ENCODE measurements around the gene LPIN1.

- TF ChIP-seq CTCF (IDR thresholded peaks at IDR 0.05; ENCODE audit: low read depth, low read length): peak; percentile 56
- TF ChIP-seq EZH2phosphoT487 (IDR thresholded peaks at IDR 0.05; ENCODE audit: low read depth): no peak
Measured at GRCh38 chr2:11738589-11739436, 7.6 kb upstream of the LPIN1 start.

Data from OCI-LY3 (cell line).